Measurements from ENCODE around the gene POU3F3. TPM values are rescaled to one million over a fixed set of nuclear protein-coding genes. Genes with fewer than 3 reads are reported as not detected.

POU3F3 gene
- total RNA-seq, 1 experiment from 2014 or later: not detected

DNA sequence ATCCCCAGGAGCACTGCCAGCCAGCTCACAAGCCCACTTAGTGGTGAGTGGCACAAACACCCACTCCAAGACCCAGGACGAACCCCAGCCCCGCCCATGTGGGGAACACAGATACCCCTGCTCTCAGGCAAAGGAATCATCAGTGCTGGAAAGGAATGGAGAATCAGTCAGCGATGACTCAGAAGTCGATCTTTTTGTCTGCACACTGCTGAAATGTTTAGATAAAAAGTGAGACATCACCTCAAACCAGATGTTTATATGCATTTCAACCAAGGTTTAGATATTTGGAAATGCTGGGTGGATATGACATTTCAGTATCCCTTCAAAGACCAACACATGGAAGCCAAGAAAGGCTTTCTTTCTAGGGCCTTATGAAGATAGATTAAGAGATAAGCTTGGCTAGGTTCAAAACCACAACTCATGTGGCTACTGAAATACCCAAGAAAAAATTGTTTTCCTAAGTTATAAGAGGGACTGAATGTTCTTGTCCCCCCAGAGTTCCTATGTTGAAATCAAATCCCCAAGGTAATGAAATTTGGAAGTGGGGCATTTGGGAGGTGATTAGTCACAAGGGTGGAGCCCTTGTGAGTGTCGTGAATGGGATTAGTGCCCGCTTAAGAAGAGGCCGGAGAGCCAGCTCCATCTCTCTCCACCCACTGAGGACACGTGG is 43.7 kb downstream of the POU3F3 start (continued):
- TF ChIP-seq, protein P1, sequence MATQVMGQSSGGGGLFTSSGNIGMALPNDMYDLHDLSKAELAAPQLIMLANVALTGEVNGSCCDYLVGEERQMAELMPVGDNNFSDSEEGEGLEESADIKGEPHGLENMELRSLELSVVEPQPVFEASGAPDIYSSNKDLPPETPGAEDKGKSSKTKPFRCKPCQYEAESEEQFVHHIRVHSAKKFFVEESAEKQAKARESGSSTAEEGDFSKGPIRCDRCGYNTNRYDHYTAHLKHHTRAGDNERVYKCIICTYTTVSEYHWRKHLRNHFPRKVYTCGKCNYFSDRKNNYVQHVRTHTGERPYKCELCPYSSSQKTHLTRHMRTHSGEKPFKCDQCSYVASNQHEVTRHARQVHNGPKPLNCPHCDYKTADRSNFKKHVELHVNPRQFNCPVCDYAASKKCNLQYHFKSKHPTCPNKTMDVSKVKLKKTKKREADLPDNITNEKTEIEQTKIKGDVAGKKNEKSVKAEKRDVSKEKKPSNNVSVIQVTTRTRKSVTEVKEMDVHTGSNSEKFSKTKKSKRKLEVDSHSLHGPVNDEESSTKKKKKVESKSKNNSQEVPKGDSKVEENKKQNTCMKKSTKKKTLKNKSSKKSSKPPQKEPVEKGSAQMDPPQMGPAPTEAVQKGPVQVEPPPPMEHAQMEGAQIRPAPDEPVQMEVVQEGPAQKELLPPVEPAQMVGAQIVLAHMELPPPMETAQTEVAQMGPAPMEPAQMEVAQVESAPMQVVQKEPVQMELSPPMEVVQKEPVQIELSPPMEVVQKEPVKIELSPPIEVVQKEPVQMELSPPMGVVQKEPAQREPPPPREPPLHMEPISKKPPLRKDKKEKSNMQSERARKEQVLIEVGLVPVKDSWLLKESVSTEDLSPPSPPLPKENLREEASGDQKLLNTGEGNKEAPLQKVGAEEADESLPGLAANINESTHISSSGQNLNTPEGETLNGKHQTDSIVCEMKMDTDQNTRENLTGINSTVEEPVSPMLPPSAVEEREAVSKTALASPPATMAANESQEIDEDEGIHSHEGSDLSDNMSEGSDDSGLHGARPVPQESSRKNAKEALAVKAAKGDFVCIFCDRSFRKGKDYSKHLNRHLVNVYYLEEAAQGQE (IDR thresholded peaks at IDR 0.05; ENCODE audit: low read depth): no peak
- TF ChIP-seq RAD21 (IDR thresholded peaks at IDR 0.05; ENCODE audit: low read depth) (no peak), YY1 (IDR thresholded peaks at IDR 0.05; ENCODE audit: extremely low read depth, insufficient replicate concordance, low read depth, low read length) (no peak), EGR1 (IDR thresholded peaks at IDR 0.05; ENCODE audit: low read depth) (no peak)

DNA sequence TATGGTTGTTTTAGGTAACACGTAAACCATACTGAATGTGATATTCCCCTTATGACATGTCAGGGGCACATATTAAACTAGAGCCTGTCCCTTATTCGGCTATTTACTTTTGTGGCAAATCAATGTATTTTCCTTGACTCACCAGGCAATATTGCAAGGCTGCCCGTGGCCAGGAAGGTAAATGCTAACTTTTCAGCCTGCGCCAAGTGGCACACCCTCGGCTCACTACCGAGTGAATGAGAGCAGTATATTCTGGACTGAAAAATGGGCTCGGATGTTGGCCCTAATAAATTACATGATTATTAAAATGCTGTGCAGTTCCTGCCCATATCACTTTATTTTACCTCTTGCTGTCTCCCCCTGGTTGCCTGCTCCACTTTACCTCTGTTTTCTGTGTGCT is 46.7 kb downstream of the POU3F3 start:
- ChIA-PET CTCF (no interaction called here), RAD21 (ENCODE audit: low non-redundant PET in 1 of 2, low total read pairs in 2 of 2, uncharacterized antibody in 2 of 2, unreplicated experiment in 2 of 2) (no interaction called here), POLR2A (no interaction called here)
- H3K79me2 ChIP-seq (ENCODE audit: insufficient read depth, low read length): no peaks in the 10 kb centered on the region
- H3K9ac ChIP-seq (ENCODE audit: low read length): no peak overlapping the region
- BruUV-seq (replicated peaks): no TSS peak
- no peak for TF ChIP-seq CBX3 (IDR thresholded peaks at IDR 0.05; ENCODE audit: low read depth)
- TF ChIP-seq POLR2A (IDR thresholded peaks at IDR 0.05; ENCODE audit: borderline replicate concordance, extremely low read depth, insufficient read depth, insufficient read length): no peak
- H3K27ac ChIP-seq (ENCODE audit: low read depth, low read length): no peak overlapping the region
- H4K20me1 ChIP-seq (ENCODE audit: insufficient read depth): no peaks in the 10 kb centered on the region
- intact Hi-C loops (cut with micrococcal nuclease): loop anchor here (2.0 kb wide), 1 partner anchor 56 kb away; no protein-coding TSS in a partner anchor
- H3K4me3 ChIP-seq (replicated peaks in 1 of 2; ENCODE audit: low read depth in 1 of 2, low read length in 2 of 2): no peak overlapping the region
- peaks cover 0 to 8% of the 10 kb centered on the region in 2 experiments; a peak in 1 of 4 replicates for H3K4me1 ChIP-seq (ENCODE audit: control insufficient read depth in 1 of 2, insufficient read depth in 2 of 2, low read length in 2 of 2)
- no peaks in the 10 kb centered on the region for H3K9me3 ChIP-seq (ENCODE audit: control insufficient read depth in 1 of 2, insufficient read depth in 1 of 2, low read depth in 1 of 2, low read length in 2 of 2)
- peaks cover 36% of the 10 kb centered on the region for H3K27me3 ChIP-seq (ENCODE audit: insufficient read depth, low read length)
- no peaks in the 10 kb centered on the region for H3K36me3 ChIP-seq (ENCODE audit: control insufficient read depth in 1 of 2, insufficient read depth in 2 of 2, low read length in 2 of 2)
- H2AFZ ChIP-seq (ENCODE audit: low read depth, low read length, poor library complexity, severe bottlenecking): no peak overlapping the region
- no peak for DNase-seq (ENCODE audit: low read depth, low spot score)
- ATAC-seq: no peak
- no peak overlapping the region for H3K4me2 ChIP-seq (ENCODE audit: low read length)
- H3K9me2 ChIP-seq (ENCODE audit: insufficient read depth): no peaks in the 10 kb centered on the region

Data from HCT116 (cell line).